H1 (cell line): ENCODE data around the gene CYP11A1. TPM values are rescaled to one million over a fixed set of nuclear protein-coding genes. Genes with fewer than 3 reads are reported as not detected.

Experiments used
- CTCF ChIA-PET: fragments of 300-600 bp; sonication (Branson Sonifier 250); formaldehyde crosslinking; loops from one replicate; lab custom pipeline; 2021; ENCODE audit not compliant: partially characterized antibody; lab: Charles Lee
- POLR2A ChIA-PET: fragments of 300-600 bp; sonication (Branson Sonifier 250); formaldehyde crosslinking; loops from one replicate; lab custom pipeline; 2021; ENCODE audit warnings: inconsistent platforms; ENCODE audit not compliant: partially characterized antibody; lab: Charles Lee
- DNase-seq, 2 experiments: peaks; one replicate each; pipeline versions ENCODE4 v3.0.0 to v3.0.0-alpha.2; 2010 to 2022; ENCODE audit warnings: low spot score in 2 of 2, low read depth in 1 of 2, mixed read lengths in 1 of 2
- FAIRE-seq: peaks from 2 replicates; lab custom pipeline; 2011; peaks lifted over from hg19 to GRCh38; lab: Jason Lieb, UNC
- H2AFZ ChIP-seq: 2 replicates; pipeline ENCODE4 v1.8.1; 2012; ENCODE audit warnings: low read length, inconsistent platforms
- H2AK5ac ChIP-seq: 2 replicates; pipeline ENCODE4 v1.6.1; 2013; ENCODE audit warnings: low read depth, low read length
- H2BK120ac ChIP-seq: replicated peaks from 2 replicates; pipeline ENCODE3; 2013; ENCODE audit warnings: low read depth, low read length, inconsistent platforms
- H2BK12ac ChIP-seq: 2 replicates; pipeline ENCODE4 v1.6.1; 2013; ENCODE audit warnings: low read depth, low read length
- H2BK15ac ChIP-seq: 2 replicates; pipeline ENCODE4 v1.6.1; 2013; ENCODE audit warnings: low read length
- H2BK20ac ChIP-seq: 2 replicates; pipeline ENCODE4 v1.6.1; 2013; ENCODE audit warnings: low read length
- H2BK5ac ChIP-seq: 2 replicates; pipeline ENCODE4 v1.6.1; 2013; ENCODE audit warnings: low read depth, low read length
- H3K14ac ChIP-seq: 2 replicates; pipeline ENCODE4 v1.6.1; 2013; ENCODE audit warnings: inconsistent platforms; ENCODE audit not compliant: insufficient read length
- H3K18ac ChIP-seq: 2 replicates; pipeline ENCODE4 v1.6.1; 2013; ENCODE audit warnings: low read length; ENCODE audit errors: extremely low read depth
- H3K23ac ChIP-seq: 2 replicates; pipeline ENCODE4 v1.6.1; 2013; ENCODE audit warnings: inconsistent platforms; ENCODE audit not compliant: insufficient read length
- H3K23me2 ChIP-seq: 2 replicates; pipeline ENCODE4 v1.6.1; 2013; ENCODE audit warnings: low read depth, low read length
- H3K27ac ChIP-seq: 2 replicates; pipeline ENCODE4 v1.6.1; 2011; ENCODE audit warnings: low read depth, low read length, inconsistent platforms
- H3K27me3 ChIP-seq, 4 experiments: replicated peaks in 1 of 4; 1 replicate in 1 of 4; 2 replicates in 3 of 4; pipeline versions ENCODE4 v1.6.1 to v1.8.1; 2011 to 2013; ENCODE audit warnings: low read length in 3 of 4, mild to moderate bottlenecking in 3 of 4, inconsistent platforms in 2 of 4, mixed read lengths in 2 of 4, moderate library complexity in 1 of 4; ENCODE audit not compliant: control insufficient read depth in 3 of 4, insufficient read depth in 3 of 4; ENCODE audit errors: extremely low read depth in 1 of 4
- H3K36me3 ChIP-seq, 4 experiments: 2 replicates each; pipeline versions ENCODE4 v1.6.1 to v1.8.1; 2011 to 2013; ENCODE audit warnings: mild to moderate bottlenecking in 4 of 4, low read length in 3 of 4, moderate library complexity in 2 of 4, control low read depth in 1 of 4, inconsistent platforms in 1 of 4; ENCODE audit not compliant: insufficient read depth in 4 of 4, control insufficient read depth in 2 of 4
- H3K4ac ChIP-seq: replicated peaks from 2 replicates; pipeline ENCODE3; 2013; ENCODE audit warnings: low read length, low read depth, mixed read lengths, inconsistent platforms; ENCODE audit not compliant: insufficient read length
- H3K4me1 ChIP-seq, 4 experiments: replicated peaks in 1 of 4; 1 replicate in 1 of 4; 2 replicates in 3 of 4; pipeline versions ENCODE4 v1.6.1 to v1.8.1; 2011 to 2013; ENCODE audit warnings: low read length in 3 of 4, inconsistent platforms in 2 of 4, mixed read lengths in 1 of 4; ENCODE audit not compliant: insufficient read depth in 4 of 4, control insufficient read depth in 3 of 4
- H3K4me2 ChIP-seq, 2 experiments: 2 replicates each; pipeline versions ENCODE4 v1.6.1 to v1.8.1; 2011 to 2013; ENCODE audit warnings: low read depth in 2 of 2, low read length in 2 of 2, control low read depth in 1 of 2, inconsistent platforms in 1 of 2, mild to moderate bottlenecking in 1 of 2; ENCODE audit not compliant: insufficient read depth in 1 of 2
- H3K4me3 ChIP-seq, 4 experiments: fragments of 200-600, 300-600 bp in 1 of 4; sonication (generic), shearing (Covaris generic), sonication (Bioruptor Twin) in 1 of 4; 2 replicates each; pipeline versions ENCODE4 v1.5.1 to v1.8.1; 2011 to 2016; ENCODE audit warnings: low read length in 4 of 4, low read depth in 3 of 4, control low read depth in 2 of 4, inconsistent platforms in 2 of 4, mild to moderate bottlenecking in 2 of 4, mixed read lengths in 1 of 4, moderate library complexity in 1 of 4; ENCODE audit not compliant: insufficient read depth in 2 of 4; ENCODE audit errors: extremely low read depth in 1 of 4
- H3K56ac ChIP-seq: replicated peaks from 2 replicates; pipeline ENCODE3; 2013; ENCODE audit warnings: low read depth, mild to moderate bottlenecking, mixed read lengths, low read length, inconsistent platforms; ENCODE audit not compliant: insufficient read length
- H3K79me1 ChIP-seq: 2 replicates; pipeline ENCODE4 v1.6.1; 2013; ENCODE audit warnings: low read depth, low read length, control low read depth
- H3K79me2 ChIP-seq, 2 experiments: 2 replicates each; pipeline versions ENCODE4 v1.6.1 to v1.8.1; 2012 to 2013; ENCODE audit warnings: low read length in 2 of 2, mild to moderate bottlenecking in 2 of 2, inconsistent platforms in 1 of 2; ENCODE audit not compliant: insufficient read depth in 2 of 2, control insufficient read depth in 1 of 2
- H3K9ac ChIP-seq, 4 experiments: replicated peaks in 1 of 4; 1 replicate in 1 of 4; 2 replicates in 3 of 4; pipeline versions ENCODE4 v1.6.1 to v1.8.1; 2011 to 2013; ENCODE audit warnings: low read depth in 3 of 4, low read length in 3 of 4, control low read depth in 2 of 4, mild to moderate bottlenecking in 2 of 4, moderate library complexity in 2 of 4, inconsistent platforms in 1 of 4; ENCODE audit errors: extremely low read depth in 1 of 4
- H3K9me3 ChIP-seq, 2 experiments: 2 replicates each; pipeline versions ENCODE4 v1.6.1 to v1.8.1; 2012 to 2013; ENCODE audit warnings: mild to moderate bottlenecking in 2 of 2, moderate library complexity in 2 of 2, control low read depth in 1 of 2, inconsistent platforms in 1 of 2, low read depth in 1 of 2, low read length in 1 of 2, mixed read lengths in 1 of 2; ENCODE audit not compliant: insufficient read depth in 2 of 2
- H4K20me1 ChIP-seq, 2 experiments: replicated peaks in 1 of 2; 2 replicates each; pipeline versions ENCODE3 to v1.8.1; 2011 to 2013; ENCODE audit warnings: inconsistent platforms in 2 of 2, low read length in 2 of 2, mild to moderate bottlenecking in 1 of 2; ENCODE audit not compliant: insufficient read depth in 2 of 2, control insufficient read depth in 1 of 2
- H4K5ac ChIP-seq: 2 replicates; pipeline ENCODE4 v1.6.1; 2013; ENCODE audit warnings: low read length, low read depth, mixed read lengths, inconsistent platforms; ENCODE audit not compliant: insufficient read length
- H4K8ac ChIP-seq: 2 replicates; pipeline ENCODE4 v1.8.0; 2013; ENCODE audit warnings: mild to moderate bottlenecking, moderate library complexity, low read length, inconsistent platforms; ENCODE audit not compliant: insufficient read depth; ENCODE audit errors: extremely low read depth
- H4K91ac ChIP-seq: replicated peaks from 2 replicates; pipeline ENCODE3; 2013; ENCODE audit warnings: low read length, mixed read lengths, inconsistent platforms; ENCODE audit not compliant: insufficient read length
- CREB1 ChIP-seq: IDR thresholded peaks from 2 replicates; pipeline ENCODE4 v1.6.1; 2012; ENCODE audit warnings: inconsistent platforms
- CTBP2 ChIP-seq: IDR thresholded peaks from 2 replicates; pipeline ENCODE4 v1.7.0; 2011; ENCODE audit warnings: borderline replicate concordance, mild to moderate bottlenecking, moderate library complexity, mixed read lengths, low read length; ENCODE audit not compliant: insufficient read depth, insufficient read length
- HDAC6 ChIP-seq: IDR thresholded peaks from one replicate; pipeline ENCODE4 v1.7.1; 2012; ENCODE audit warnings: low read depth, mild to moderate bottlenecking, inconsistent platforms, low read length, moderate library complexity
- MAFK ChIP-seq: IDR thresholded peaks from 2 replicates; pipeline ENCODE4 v1.6.1; 2012; ENCODE audit warnings: low read depth, mild to moderate bottlenecking, improper control_type of control experiment, low read length
- YY1 ChIP-seq: IDR thresholded peaks from 2 replicates; pipeline ENCODE4 v1.6.1; 2011; ENCODE audit warnings: low read depth, mild to moderate bottlenecking, low read length
- WGBS, 2 experiments: shearing (Covaris generic) in 1 of 2; methylation state at CpG; one replicate each; pipeline versions ENCODE4 v1.1.6 to v1.1.7; 2013 to 2015; ENCODE audit warnings: low lambda C conversion rate in 2 of 2, mixed read lengths in 2 of 2, inconsistent platforms in 1 of 2, low coverage in 1 of 2, missing lambda C conversion rate in 1 of 2; ENCODE audit not compliant: insufficient replicate concordance in 2 of 2, insufficient coverage in 1 of 2, insufficient read length in 1 of 2; ENCODE audit errors: extremely low coverage in 1 of 2, missing lambda C conversion rate in 1 of 2; 5-methylcytosine and 5-hydroxymethylcytosine counted together
- polyA plus RNA-seq, 7 experiments: library from polyadenylated mRNA; depleted of rRNA in 3 of 7; stranded (reverse) in 5 of 7; unstranded in 2 of 7; fragments of >200 nt in 5 of 7; fragments of 200-250 nt in 2 of 7; gene quantifications; 1 replicate in 5 of 7; 2 replicates in 1 of 7; 4 replicates in 1 of 7; pipeline versions ENCODE4 v1.2.1 to v1.2.3, GENCODE V29; 2011 to 2013; ENCODE audit warnings: missing spikeins in 2 of 7, mixed read lengths in 2 of 7
- total RNA-seq: library from RNA; stranded (reverse); fragmentation: NEBNext Ultra II Directional; extraction: Animal tissue kit (Norgen Biotek cat#: 25700); gene quantifications from 2 replicates; pipeline ENCODE4 v1.2.1, GENCODE V29; 2021
- TF ChIP-seq, protein P1 (sequence below): IDR thresholded peaks from 2 replicates; pipeline ENCODE4 v1.6.1; 2011; ENCODE audit warnings: low read length, improper control_type of control experiment

Gene CYP11A1
- total and polyA plus RNA-seq, 2 of the 8 experiments (the other 6 are each of a cell fraction or from before 2014, with no cell fraction given): 1.9 to 7.2 TPM

DNA sequence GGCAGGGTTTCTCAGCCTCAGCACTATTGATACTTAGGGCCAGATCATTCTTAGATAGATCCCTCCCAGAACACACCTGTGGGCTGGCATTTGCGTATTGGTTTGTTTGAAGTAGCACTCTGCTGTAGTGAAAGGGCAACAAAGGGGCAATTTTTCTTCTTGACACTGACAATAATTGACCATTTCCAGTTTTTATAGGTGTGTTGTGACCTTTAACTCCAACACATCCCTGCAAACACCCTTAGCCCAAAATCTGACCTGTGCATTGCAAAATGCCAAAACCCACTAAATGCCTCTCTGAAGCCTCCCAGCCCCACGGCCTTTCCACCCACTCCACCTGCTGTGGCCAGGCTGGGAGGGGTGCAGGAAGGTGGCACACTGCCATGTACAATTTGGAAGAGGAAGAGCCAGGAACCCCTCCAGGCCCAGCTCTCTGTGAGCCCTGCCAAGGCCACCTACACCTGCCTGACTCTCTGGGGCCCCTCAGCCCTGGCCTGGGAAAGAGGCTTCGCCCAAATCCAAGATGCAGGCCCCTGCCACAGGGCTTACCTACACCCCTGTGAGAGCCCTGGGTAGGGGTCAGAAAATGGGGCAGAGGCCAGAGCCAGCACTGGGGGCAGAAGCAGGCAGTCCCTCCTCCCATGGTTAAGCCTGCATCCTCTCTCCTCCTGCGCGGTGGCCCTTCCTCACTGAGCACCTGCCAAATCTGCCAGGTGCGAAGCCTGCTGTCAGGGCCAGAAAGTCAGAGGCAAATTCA, 9.6 kb upstream of the CYP11A1 start:
- Histone ChIP-seq H3K79me2 (no peaks in the 10 kb centered on the region), H3K9ac (no peak overlapping the region), H3K56ac (no peak overlapping the region), H2BK120ac (no peak overlapping the region), H3K14ac (no peak overlapping the region), H4K91ac (no peak overlapping the region), H3K27me3 (peaks cover 0 to 3% (median 0%) of the 10 kb centered on the region in 4 experiments; a peak in 3 of 7 replicates), H4K20me1 (no peaks in the 10 kb centered on the region), H2AK5ac (no peak overlapping the region), H3K4ac (no peak overlapping the region), H3K27ac (no peak overlapping the region), H2AFZ (no peak overlapping the region), H3K23ac (no peak overlapping the region), H4K8ac (no peak overlapping the region), H4K5ac (no peak overlapping the region), H3K4me2 (no peak overlapping the region), H3K4me3 (no peak overlapping the region), H2BK12ac (no peak overlapping the region), H3K9me3 (no peaks in the 10 kb centered on the region), H2BK20ac (no peak overlapping the region), H3K23me2 (peaks cover 6% of the 10 kb centered on the region; the same call in 1 of the 2 replicates), H2BK15ac (no peak overlapping the region), H2BK5ac (no peak overlapping the region), H3K18ac (no peak overlapping the region), H3K36me3 (no peaks in the 10 kb centered on the region), H3K79me1 (no peaks in the 10 kb centered on the region; the same call in 1 of the 2 replicates), H3K4me1 (peaks cover 4 to 17% (median 10%) of the 10 kb centered on the region in 4 experiments)
- FAIRE-seq (no peak), DNase-seq (no peak)
- ChIA-PET CTCF (interaction anchor here (0.8 to 36.8 kb wide), 10 partner anchors 8 to 255 kb away, joined by 3 to 1311 read pairs (median 14); partner anchors contain the start of genes CYP11A1, SEMA7A and UBL7), POLR2A (no interaction called here)
- WGBS, 2 experiments: 90% methylated on average over 6 of the region's 6 CpGs; no CpG with 5 or more reads in 1 of the 2 experiments
- no peak for TF ChIP-seq YY1
- no peak for TF ChIP-seq HDAC6
- no peak for TF ChIP-seq CTBP2
- TF ChIP-seq, protein P1, sequence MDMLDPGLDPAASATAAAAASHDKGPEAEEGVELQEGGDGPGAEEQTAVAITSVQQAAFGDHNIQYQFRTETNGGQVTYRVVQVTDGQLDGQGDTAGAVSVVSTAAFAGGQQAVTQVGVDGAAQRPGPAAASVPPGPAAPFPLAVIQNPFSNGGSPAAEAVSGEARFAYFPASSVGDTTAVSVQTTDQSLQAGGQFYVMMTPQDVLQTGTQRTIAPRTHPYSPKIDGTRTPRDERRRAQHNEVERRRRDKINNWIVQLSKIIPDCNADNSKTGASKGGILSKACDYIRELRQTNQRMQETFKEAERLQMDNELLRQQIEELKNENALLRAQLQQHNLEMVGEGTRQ: no peak
- TF ChIP-seq MAFK: no peak
- no peak for TF ChIP-seq CREB1
